AG04450 (cell line): ENCODE results near the gene GNG14. TPM values are rescaled to one million over a fixed set of nuclear protein-coding genes. Genes with fewer than 3 reads are reported as not detected.

ENCODE experiments used
- CTCF ChIA-PET: fragments of 300-600, 350-600 bp; formaldehyde crosslinking; extraction: SDS; loops from one replicate; lab custom pipeline; 2022; ENCODE audit warnings: antibody characterized with exemption, inconsistent platforms; lab: Charles Lee
- POLR2A ChIA-PET: fragments of 350-600 bp; formaldehyde crosslinking; extraction: SDS; loops from one replicate; lab custom pipeline; 2021; ENCODE audit warnings: antibody characterized with exemption, inconsistent platforms; lab: Yijun Ruan, JAX
- DNase-seq: peaks from one replicate; pipeline ENCODE4 v3.0.0-alpha.2; 2011; ENCODE audit warnings: low read depth, low spot score
- H3K27ac ChIP-seq: one replicate; pipeline ENCODE4 v1.5.1; 2012; ENCODE audit warnings: low read depth, low read length, control low read depth
- H3K27me3 ChIP-seq: one replicate; pipeline ENCODE4 v1.6.0; 2012; ENCODE audit warnings: low read length; ENCODE audit not compliant: control insufficient read depth, insufficient read depth
- H3K4me3 ChIP-seq: 2 replicates; pipeline ENCODE4 v1.5.1; 2011; ENCODE audit warnings: mild to moderate bottlenecking, low read depth, low read length, control low read depth
- H3K9me3 ChIP-seq: 2 replicates; pipeline ENCODE4 v1.5.1; 2012; ENCODE audit warnings: low read length; ENCODE audit not compliant: control insufficient read depth, insufficient read depth
- CTCF ChIP-seq: IDR thresholded peaks from 2 replicates; pipeline ENCODE4 v1.5.1; 2011; ENCODE audit warnings: low read depth, low read length, control low read depth, inconsistent platforms
- polyA plus RNA-seq: library from polyadenylated mRNA; depleted of rRNA; stranded (reverse); fragments of >200 nt; gene quantifications from 2 replicates; pipeline ENCODE4 v1.2.3, GENCODE V29; 2011

Gene GNG14
- polyA plus RNA-seq, 1 experiment: not detected

GRCh38 chr19:12689581-12690216 is 1.9 kb downstream of the GNG14 start:
- DNase-seq: no peak
- POLR2A ChIA-PET: no interaction called here
- TF ChIP-seq CTCF: no peak
- CTCF ChIA-PET: no interaction called here
- Histone ChIP-seq H3K9me3 (no peaks in the 10 kb centered on the region), H3K27ac (no peak overlapping the region), H3K4me3 (no peak overlapping the region), H3K27me3 (no peaks in the 10 kb centered on the region)

- H3K27ac ChIP-seq: no peak overlapping the region
- no peaks in the 10 kb centered on the region for H3K27me3 ChIP-seq
- no peak for DNase-seq
- CTCF ChIA-PET: interaction anchor here (0.7 to 1.0 kb wide), 2 partner anchors 21 to 129 kb away, joined by 3 read pairs; no protein-coding TSS in a partner anchor
- POLR2A ChIA-PET: no interaction called here
- no peaks in the 10 kb centered on the region for H3K9me3 ChIP-seq
- no peak overlapping the region for H3K4me3 ChIP-seq
- TF ChIP-seq CTCF: no peak
Measured at GRCh38 chr19:12692960-12693359, 5.2 kb downstream of the GNG14 start.

GRCh38 chr19:12694641-12695040 is 6.8 kb downstream of the GNG14 start:
- H3K27me3 ChIP-seq: no peaks in the 10 kb centered on the region
- no peak overlapping the region for H3K27ac ChIP-seq
- no peak for TF ChIP-seq CTCF
- H3K4me3 ChIP-seq: no peak overlapping the region
- DNase-seq: no peak
- no peaks in the 10 kb centered on the region for H3K9me3 ChIP-seq
- CTCF ChIA-PET: no interaction called here
- POLR2A ChIA-PET: no interaction called here

GRCh38 chr19:12695096-12695495 is 7.3 kb downstream of the GNG14 start:
- ChIA-PET CTCF (interaction anchor here (0.9 kb wide), 1 partner anchor 153 kb away, joined by 3 read pairs; no protein-coding TSS in a partner anchor), POLR2A (no interaction called here)
- no peaks in the 10 kb centered on the region for H3K9me3 ChIP-seq
- DNase-seq: no peak
- no peaks in the 10 kb centered on the region for H3K27me3 ChIP-seq
- H3K27ac ChIP-seq: no peak overlapping the region
- H3K4me3 ChIP-seq: no peak overlapping the region; the same call in 1 of the 2 replicates
- TF ChIP-seq CTCF: no peak

GRCh38 chr19:12695514-12695913 is 7.7 kb downstream of the GNG14 start:
- Histone ChIP-seq H3K27ac (no peak overlapping the region), H3K9me3 (no peaks in the 10 kb centered on the region), H3K27me3 (no peaks in the 10 kb centered on the region), H3K4me3 (peak overlapping the region; percentile 96)
- no peak for TF ChIP-seq CTCF
- CTCF ChIA-PET: interaction anchor here (0.6 to 1.1 kb wide), 3 partner anchors 8 to 152 kb away, joined by 3 to 5 read pairs (median 4); no protein-coding TSS in a partner anchor
- DNase-seq: no peak
- POLR2A ChIA-PET: interaction anchor here (1.2 to 2.1 kb wide), 3 partner anchors 14 to 42 kb away, joined by 3 to 9 read pairs (median 4); partner anchors contain the start of genes DHPS and GET3
